IMR-90 (cell line): ENCODE data around the gene BRI3BP. TPM values are rescaled to one million over a fixed set of nuclear protein-coding genes. Genes with fewer than 3 reads are reported as not detected.

Experiments used
- ATAC-seq: fragments of 200-7000 bp; cut with Tn5 transposase; 2 replicates; pipeline ENCODE4 v1.9.1; 2020; ENCODE audit warnings: low read depth, mild to moderate bottlenecking, moderate library complexity
- BruUV-seq: library from RNA; stranded (reverse); fragments of 400-500 nt; replicated peaks from 2 replicates; lab custom pipeline; 2021; lab: Mats Ljungman, UMichigan
- CTCF ChIA-PET: fragments of 300-600 bp; formaldehyde crosslinking; extraction: SDS; loops from one replicate; lab custom pipeline; 2021; ENCODE audit warnings: antibody characterized with exemption; lab: Yijun Ruan, JAX
- POLR2A ChIA-PET: fragments of 300-600 bp; sonication (Branson Sonifier 250); formaldehyde crosslinking; loops from one replicate; lab custom pipeline; 2022; ENCODE audit warnings: antibody characterized with exemption; ENCODE audit not compliant: unreplicated experiment; lab: Charles Lee
- DNase-seq: peaks from one replicate; pipeline ENCODE4 v3.0.0; 2013
- H2AFZ ChIP-seq: replicated peaks from 2 replicates; pipeline ENCODE3; 2013; ENCODE audit warnings: low read length, mild to moderate bottlenecking; ENCODE audit not compliant: poor library complexity
- H2AK5ac ChIP-seq: 2 replicates; pipeline ENCODE4 v1.6.1; 2013; ENCODE audit warnings: low read depth, low read length, inconsistent platforms
- H2AK9ac ChIP-seq: replicated peaks from 2 replicates; pipeline ENCODE3; 2013; ENCODE audit warnings: mild to moderate bottlenecking, low read depth, low read length, moderate library complexity; ENCODE audit not compliant: poor library complexity
- H2BK120ac ChIP-seq: 2 replicates; pipeline ENCODE4 v1.6.1; 2013; ENCODE audit warnings: low read depth, low read length, inconsistent platforms
- H2BK15ac ChIP-seq: 3 replicates; pipeline ENCODE4 v1.6.1; 2013; ENCODE audit warnings: low read depth, low read length, inconsistent platforms
- H2BK20ac ChIP-seq: 2 replicates; pipeline ENCODE4 v1.6.1; 2013; ENCODE audit warnings: low read depth, mild to moderate bottlenecking, inconsistent platforms, low read length, moderate library complexity
- H2BK5ac ChIP-seq: 2 replicates; pipeline ENCODE4 v1.6.1; 2013; ENCODE audit warnings: mild to moderate bottlenecking, low read depth, low read length, inconsistent platforms; ENCODE audit not compliant: poor library complexity, severe bottlenecking
- H3K14ac ChIP-seq: replicated peaks from 2 replicates; pipeline ENCODE4 v1.6.1; 2013; ENCODE audit warnings: low read depth, low read length, inconsistent platforms
- H3K18ac ChIP-seq: 2 replicates; pipeline ENCODE4 v1.6.1; 2013; ENCODE audit warnings: low read depth, low read length, control low read depth
- H3K23ac ChIP-seq: 2 replicates; pipeline ENCODE4 v1.6.1; 2013; ENCODE audit warnings: low read depth, low read length, inconsistent platforms
- H3K27ac ChIP-seq: 2 replicates; pipeline ENCODE4 v1.5.1; 2013; ENCODE audit warnings: mild to moderate bottlenecking, control low read depth, low read length; ENCODE audit not compliant: insufficient read depth
- H3K27me3 ChIP-seq: 2 replicates; pipeline ENCODE4 v1.6.1; 2013; ENCODE audit warnings: low read length; ENCODE audit not compliant: control insufficient read depth, insufficient read depth
- H3K36me3 ChIP-seq: 2 replicates; pipeline ENCODE4 v1.6.1; 2013; ENCODE audit warnings: low read length, mixed read lengths; ENCODE audit not compliant: control insufficient read depth, insufficient read depth
- H3K4ac ChIP-seq: 2 replicates; pipeline ENCODE4 v1.6.1; 2013; ENCODE audit warnings: low read depth, low read length, inconsistent platforms
- H3K4me1 ChIP-seq: 2 replicates; pipeline ENCODE4 v1.6.1; 2013; ENCODE audit warnings: low read length, mixed read lengths; ENCODE audit not compliant: control insufficient read depth, insufficient read depth
- H3K4me2 ChIP-seq: 2 replicates; pipeline ENCODE4 v1.6.1; 2013; ENCODE audit warnings: low read depth, mild to moderate bottlenecking, control low read depth, low read length, moderate library complexity
- H3K4me3 ChIP-seq: 2 replicates; pipeline ENCODE4 v1.5.1; 2013; ENCODE audit warnings: low read depth, mild to moderate bottlenecking, control low read depth, low read length, moderate library complexity; ENCODE audit not compliant: insufficient read depth
- H3K56ac ChIP-seq: 2 replicates; pipeline ENCODE4 v1.6.1; 2013; ENCODE audit warnings: low read length, inconsistent platforms; ENCODE audit not compliant: insufficient read depth; ENCODE audit errors: extremely low read depth
- H3K79me1 ChIP-seq, 2 experiments: 2 replicates each; pipeline ENCODE4 v1.6.1; 2013; ENCODE audit warnings: low read length in 2 of 2, inconsistent platforms in 1 of 2, low read depth in 1 of 2
- H3K9ac ChIP-seq: 2 replicates; pipeline ENCODE4 v1.6.1; 2013; ENCODE audit warnings: low read depth, low read length, control low read depth
- H3K9me1 ChIP-seq: 2 replicates; pipeline ENCODE4 v1.6.1; 2013; ENCODE audit warnings: low read length, inconsistent platforms; ENCODE audit not compliant: insufficient read depth
- H3K9me3 ChIP-seq: 2 replicates; pipeline ENCODE4 v1.6.1; 2013; ENCODE audit warnings: low read length; ENCODE audit not compliant: control insufficient read depth, insufficient read depth
- H4K20me1 ChIP-seq: 2 replicates; pipeline ENCODE4 v1.6.1; 2013; ENCODE audit warnings: low read length, inconsistent platforms; ENCODE audit not compliant: insufficient read depth
- H4K5ac ChIP-seq: 2 replicates; pipeline ENCODE4 v1.6.1; 2013; ENCODE audit warnings: mild to moderate bottlenecking, low read depth, low read length, control low read depth
- H4K8ac ChIP-seq, 2 experiments: 2 replicates each; pipeline ENCODE4 v1.6.1; 2013; ENCODE audit warnings: low read depth in 2 of 2, low read length in 2 of 2, control low read depth in 1 of 2, inconsistent platforms in 1 of 2
- H4K91ac ChIP-seq: 2 replicates; pipeline ENCODE4 v1.6.1; 2013; ENCODE audit warnings: low read depth, low read length, inconsistent platforms; ENCODE audit not compliant: insufficient read depth
- BHLHE40 ChIP-seq: fragments of 150-350 bp; IDR thresholded peaks from 2 replicates; pipeline ENCODE4 v1.6.1; 2016; ENCODE audit warnings: mild to moderate bottlenecking, low read depth, low read length
- CEBPB ChIP-seq: IDR thresholded peaks from 2 replicates; pipeline ENCODE4 v1.6.1; 2012; ENCODE audit warnings: low read depth, low read length, improper control_type of control experiment
- CHD1 ChIP-seq: IDR thresholded peaks from 2 replicates; pipeline ENCODE4 v1.6.1; 2012; ENCODE audit warnings: low read depth, low read length, improper control_type of control experiment
- FOS ChIP-seq: fragments of 150-350 bp; IDR thresholded peaks from 2 replicates; pipeline ENCODE4 v1.6.1; 2016; ENCODE audit warnings: low read depth, low read length
- MAFK ChIP-seq: IDR thresholded peaks from 2 replicates; pipeline ENCODE4 v1.6.1; 2012; ENCODE audit warnings: low read depth, low read length, improper control_type of control experiment
- NFE2L2 ChIP-seq: fragments of 150-350 bp; IDR thresholded peaks from 2 replicates; pipeline ENCODE4 v1.6.1; 2016; ENCODE audit warnings: low read depth, mild to moderate bottlenecking, low read length
- RAD21 ChIP-seq: IDR thresholded peaks from 2 replicates; pipeline ENCODE4 v1.6.1; 2012; ENCODE audit warnings: low read length, improper control_type of control experiment
- RFX5 ChIP-seq: IDR thresholded peaks from 2 replicates; pipeline ENCODE4 v1.8.0; 2012; ENCODE audit warnings: low read depth, mild to moderate bottlenecking, low read length, moderate library complexity
- WGBS, 2 experiments: methylation state at CpG; one replicate each; pipeline versions ENCODE4 v1.1.5 to v1.1.7; 2013; ENCODE audit warnings: missing lambda C conversion rate in 2 of 2; ENCODE audit not compliant: insufficient read length in 1 of 2; ENCODE audit errors: extremely low coverage in 2 of 2; 5-methylcytosine and 5-hydroxymethylcytosine counted together
- dilution Hi-C: fragments of 300-500 bp; cut with HindIII; formaldehyde crosslinking; loops from one replicate; pipeline ENCODE4 v1.14.3; 2018; ENCODE audit warnings: low sequenced_read_pairs; ENCODE audit not compliant: unreplicated experiment
- in situ Hi-C: fragments of 300-500 bp; cut with MboI; formaldehyde crosslinking; loops from 3 replicates; pipeline ENCODE4 v1.14.3; 2019; ENCODE audit warnings: low sequenced_read_pairs, inconsistent platforms, mixed read lengths
- intact Hi-C: fragments of 100-400 bp; cut with micrococcal nuclease; formaldehyde crosslinking; loops from 2 replicates; pipeline ENCODE4 v1.10.0; 2022
- polyA plus RNA-seq, 3 experiments: library from polyadenylated mRNA; depleted of rRNA; stranded (reverse); fragments of >200 nt; gene quantifications; 2 replicates each; pipeline ENCODE4 v1.2.3, GENCODE V29; 2012; ENCODE audit warnings: low replicate concordance in 1 of 3
- total RNA-seq: library from RNA; depleted of rRNA; stranded (reverse); fragments of >200 nt; gene quantifications from 2 replicates; pipeline ENCODE4 v1.2.3, GENCODE V29; 2012
- TF ChIP-seq, protein P1 (sequence below): fragments of 150-350 bp; IDR thresholded peaks from 2 replicates; pipeline ENCODE4 v1.6.1; 2016; ENCODE audit warnings: low read depth, mild to moderate bottlenecking, low read length, moderate library complexity, borderline replicate concordance

Gene BRI3BP
- total and polyA plus RNA-seq, 2 of the 4 experiments (the other 2 are of a cell fraction), result 2.5 to 2.8 TPM

DNA sequence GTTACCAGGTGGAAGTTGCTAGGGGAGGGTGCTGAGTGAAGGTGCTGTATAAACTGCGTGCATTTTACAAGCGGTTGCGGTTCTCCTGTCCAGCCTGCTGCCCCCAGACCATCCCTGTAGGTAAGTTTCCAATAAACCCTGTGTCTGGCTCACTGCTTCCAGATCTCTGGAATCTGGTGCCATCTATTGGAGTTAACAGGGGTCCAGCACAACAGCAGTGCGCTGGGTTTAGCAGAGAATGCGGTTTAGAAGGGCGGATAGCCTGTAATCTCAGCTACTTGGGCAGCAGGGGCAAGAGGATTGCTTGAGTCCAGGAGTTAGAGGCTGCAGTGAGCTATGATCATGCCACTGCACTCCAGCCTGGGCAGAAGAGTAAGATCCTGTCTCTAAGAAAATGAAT is 76.7 kb downstream of the BRI3BP start:
- Histone ChIP-seq H3K9ac (no peak overlapping the region), H2BK15ac (no peak overlapping the region), H2AK9ac (no peak overlapping the region), H3K14ac (no peak overlapping the region), H3K4ac (no peak overlapping the region), H3K4me2 (no peak overlapping the region), H2BK20ac (no peak overlapping the region), H3K18ac (no peak overlapping the region), H2BK5ac (no peak overlapping the region), H3K79me1 (peaks cover 6 to 46% of the 10 kb centered on the region in 2 experiments; a peak in 3 of 4 replicates), H3K9me1 (peaks cover 4% of the 10 kb centered on the region; the same call in 1 of the 2 replicates), H2AK5ac (no peak overlapping the region), H3K4me1 (peaks cover 3% of the 10 kb centered on the region), H3K4me3 (no peak overlapping the region), H4K8ac (no peak overlapping the region), H2AFZ (no peak overlapping the region), H3K9me3 (no peaks in the 10 kb centered on the region), H3K27ac (no peak overlapping the region), H4K5ac (no peak overlapping the region), H4K91ac (no peak overlapping the region), H3K36me3 (peaks cover 13% of the 10 kb centered on the region), H3K27me3 (no peaks in the 10 kb centered on the region), H3K23ac (no peak overlapping the region), H2BK120ac (no peak overlapping the region), H4K20me1 (0 out of 2 replicates have a peak, but pooled peaks cover 5% of the 10 kb centered on the region), H3K56ac (no peak overlapping the region)
- DNase-seq (no peak), ATAC-seq (no peak)
- in situ Hi-C loops (no loop called here), dilution Hi-C loops (no loop called here), intact Hi-C loops (no loop called here)
- TF ChIP-seq RFX5 (no peak), FOS (no peak), MAFK (no peak), CHD1 (no peak), BHLHE40 (no peak), RAD21 (no peak), NFE2L2 (no peak), CEBPB (no peak)
- TF ChIP-seq, protein P1, sequence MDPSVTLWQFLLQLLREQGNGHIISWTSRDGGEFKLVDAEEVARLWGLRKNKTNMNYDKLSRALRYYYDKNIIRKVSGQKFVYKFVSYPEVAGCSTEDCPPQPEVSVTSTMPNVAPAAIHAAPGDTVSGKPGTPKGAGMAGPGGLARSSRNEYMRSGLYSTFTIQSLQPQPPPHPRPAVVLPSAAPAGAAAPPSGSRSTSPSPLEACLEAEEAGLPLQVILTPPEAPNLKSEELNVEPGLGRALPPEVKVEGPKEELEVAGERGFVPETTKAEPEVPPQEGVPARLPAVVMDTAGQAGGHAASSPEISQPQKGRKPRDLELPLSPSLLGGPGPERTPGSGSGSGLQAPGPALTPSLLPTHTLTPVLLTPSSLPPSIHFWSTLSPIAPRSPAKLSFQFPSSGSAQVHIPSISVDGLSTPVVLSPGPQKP, result no peak
- ChIA-PET CTCF (interaction anchor here (0.6 kb wide), 1 partner anchor 69 kb away, joined by 3 read pairs; no protein-coding TSS in a partner anchor), POLR2A (no interaction called here)
- no CpG with 5 or more reads among the region's 6 CpGs for WGBS, 2 experiments
- no TSS peak for BruUV-seq
